ENCODE results near the gene PTPRE.

- TF ChIP-seq CTCF (IDR thresholded peaks at IDR 0.05; ENCODE audit: poor library complexity, severe bottlenecking) (no peak), POLR2AphosphoS5 (IDR thresholded peaks at IDR 0.05) (no peak), REST (IDR thresholded peaks at IDR 0.05; ENCODE audit: borderline replicate concordance) (no peak), EZH2 (IDR thresholded peaks at IDR 0.05; ENCODE audit: borderline replicate concordance, insufficient read depth, low read length, poor library complexity, severe bottlenecking) (no peak), TAF1 (IDR thresholded peaks at IDR 0.05; ENCODE audit: low read depth) (no peak)
Observed at GRCh38 chr10:127904311-127905000, 2.4 kb upstream of the PTPRE start.

Measured in neural cell (in vitro differentiated cells).